Measurements from ENCODE around the gene SLC8A2.
"Not testable (repeated sequence)": the region's sequence is repeated elsewhere in the genome, so short reads cannot be mapped to it uniquely, and the experiment has no call there.

SLC8A2 gene

GRCh38 chr19:47487551-47488515, 16.1 kb upstream of the SLC8A2 start:
- in situ Hi-C loops (cut with MboI; ENCODE audit: low sequenced_read_pairs, unreplicated experiment): no loop called here
- no peak for TF ChIP-seq CTCF (IDR thresholded peaks at IDR 0.05; ENCODE audit: borderline replicate concordance, control extremely low read depth, extremely low read depth, insufficient read depth, missing control alignments)
- DNase-seq (ENCODE audit: low spot score): peak; percentile 63

GRCh38 chr19:47486900-47487299, 15.2 kb upstream of the SLC8A2 start:
- no peak for TF ChIP-seq CTCF (IDR thresholded peaks at IDR 0.05; ENCODE audit: borderline replicate concordance, control extremely low read depth, extremely low read depth, insufficient read depth, missing control alignments)
- DNase-seq (ENCODE audit: low spot score): no peak
- in situ Hi-C loops (cut with MboI; ENCODE audit: low sequenced_read_pairs, unreplicated experiment): no loop called here

- in situ Hi-C loops (cut with MboI; ENCODE audit: low sequenced_read_pairs, unreplicated experiment); DNase-seq (ENCODE audit: low spot score): not testable (repeated sequence)
Measured at GRCh38 chr19:47486220-47486619, 14.5 kb upstream of the SLC8A2 start.

- in situ Hi-C loops (cut with MboI; ENCODE audit: low sequenced_read_pairs, unreplicated experiment): no loop called here
- DNase-seq (ENCODE audit: low spot score): no peak
- no peak for TF ChIP-seq CTCF (IDR thresholded peaks at IDR 0.05; ENCODE audit: borderline replicate concordance, control extremely low read depth, extremely low read depth, insufficient read depth, missing control alignments)
Measured at GRCh38 chr19:47485210-47485609, 13.5 kb upstream of the SLC8A2 start.

GRCh38 chr19:47483800-47484690, 12.4 kb upstream of the SLC8A2 start, which contains the start of gene KPTN:
Gene KPTN, minus strand, starts transcription at chr19:47484219. Its CDS starts 59 bp downstream, at chr19:47484160.
- in situ Hi-C loops (cut with MboI; ENCODE audit: low sequenced_read_pairs, unreplicated experiment): no loop called here
- peak; percentile 95 for TF ChIP-seq CTCF (IDR thresholded peaks at IDR 0.05; ENCODE audit: borderline replicate concordance, control extremely low read depth, extremely low read depth, insufficient read depth, missing control alignments)
- peak; percentile 97 for DNase-seq (ENCODE audit: low spot score)

- in situ Hi-C loops (cut with MboI; ENCODE audit: low sequenced_read_pairs, unreplicated experiment): no loop called here
- no peak for DNase-seq (ENCODE audit: low spot score)
- TF ChIP-seq CTCF (IDR thresholded peaks at IDR 0.05; ENCODE audit: borderline replicate concordance, control extremely low read depth, extremely low read depth, insufficient read depth, missing control alignments): no peak
Measured at GRCh38 chr19:47483200-47483599, 11.5 kb upstream of the SLC8A2 start.
